Left lobe of liver (tissue), 2 donors: ENCODE data around the gene SPATA20. TPM values are rescaled to one million over a fixed set of nuclear protein-coding genes. Genes with fewer than 3 reads are reported as not detected.

Source experiments
- ATAC-seq: fragments of 200-7000 bp; cut with Tn5 transposase; one replicate; pipeline ENCODE4 v1.9.1; 2020; ENCODE audit warnings: mild to moderate bottlenecking, moderate library complexity
- DNase-seq: peaks from one replicate; pipeline ENCODE4 v3.0.0-alpha.2; 2020; ENCODE audit warnings: low spot score
- total RNA-seq: library from RNA; stranded (reverse); gene quantifications from one replicate; pipeline ENCODE4 v1.2.1, GENCODE V29; 2021
- donor health status: DM: no; HTN: no; CAD: no; lungs with moderate emphysema.
- donor health status: DM: no; HTN: yes; CAD: no.

Gene SPATA20
- total RNA-seq = 40.6 TPM

DNA sequence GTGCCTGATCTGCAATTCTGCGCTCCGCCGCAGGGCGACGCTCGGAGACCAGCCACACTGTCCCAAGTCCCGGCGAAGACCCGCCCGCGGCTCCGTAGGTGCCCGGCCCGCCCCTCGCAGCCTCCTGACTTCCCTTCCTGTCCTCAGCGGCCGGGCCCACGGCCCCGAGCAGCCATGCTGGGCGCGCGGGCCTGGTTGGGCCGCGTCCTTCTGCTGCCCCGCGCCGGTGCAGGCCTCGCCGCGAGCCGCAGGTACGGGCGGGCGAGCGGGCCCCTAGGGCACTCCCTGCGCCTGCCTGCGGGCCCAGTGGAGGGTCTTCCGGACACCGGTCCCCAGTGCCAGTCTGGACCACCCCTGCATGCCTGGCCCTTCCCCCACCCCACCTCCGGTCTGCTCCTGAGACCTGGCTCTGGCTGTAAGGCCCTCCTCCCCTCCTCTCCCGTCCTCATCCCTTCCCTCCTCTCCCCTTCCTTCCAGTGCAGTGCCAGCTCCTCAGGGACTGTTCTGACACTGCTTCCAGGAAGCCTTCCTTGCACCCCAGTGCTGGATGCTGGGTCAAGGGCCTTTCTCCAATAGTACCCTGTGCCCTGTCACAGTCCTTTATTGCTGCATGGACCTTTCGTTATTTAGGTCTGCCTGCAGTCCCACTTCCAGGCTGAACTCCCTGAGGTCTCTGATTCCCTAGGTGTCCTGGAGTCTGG, at the start of gene SPATA20:
TSS of gene SPATA20 (plus strand) at position 140 of the 701 bp plus-strand sequence. CDS start at position 175, 35 bp downstream.
- DNase-seq = peak; percentile 87

DNA sequence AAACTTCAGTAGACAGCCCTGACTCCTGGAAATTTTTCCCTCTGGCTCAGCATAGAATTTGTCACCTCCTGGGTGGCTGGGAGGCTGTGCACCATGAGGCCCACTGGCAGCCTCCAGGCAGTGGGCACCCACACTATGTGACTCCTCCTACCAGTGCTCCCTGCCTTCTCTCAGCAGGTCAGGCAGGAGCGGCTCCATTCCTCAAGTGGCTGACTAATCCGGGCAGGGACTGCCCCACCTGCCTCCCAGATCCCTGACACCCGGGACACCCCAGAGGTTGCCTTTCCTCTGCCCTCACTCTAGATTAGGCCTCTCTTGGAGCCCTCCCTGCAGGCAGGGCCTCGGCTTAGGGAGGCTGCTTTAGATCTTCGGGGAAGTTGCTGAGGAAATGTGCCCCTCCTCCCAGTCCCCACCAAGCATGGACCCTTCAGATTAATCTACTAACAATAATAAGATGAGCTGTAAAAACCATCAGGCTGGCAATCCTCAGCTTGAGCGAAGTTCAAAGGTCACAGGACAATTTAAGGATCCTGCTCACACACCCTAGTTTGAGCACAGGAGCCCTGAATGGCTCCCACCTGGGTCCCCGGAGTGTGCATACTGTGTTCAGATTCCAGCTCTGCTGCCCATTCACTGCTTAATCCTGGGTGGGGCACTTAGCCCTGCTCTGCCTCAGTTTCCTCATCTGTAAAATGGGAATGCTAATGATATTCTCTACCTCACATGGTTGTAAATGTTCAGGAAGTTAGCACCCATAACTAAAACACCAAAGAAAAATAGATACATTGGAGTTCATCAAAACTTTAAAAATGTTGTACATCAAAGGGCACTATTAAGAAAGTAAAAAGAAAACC, 48.7 kb upstream of the SPATA20 start:
- DNase-seq (no peak), ATAC-seq (no peak)

More for the DNA sequence above, at the start of gene SPATA20:
- ATAC-seq = peak; percentile 72

DNA sequence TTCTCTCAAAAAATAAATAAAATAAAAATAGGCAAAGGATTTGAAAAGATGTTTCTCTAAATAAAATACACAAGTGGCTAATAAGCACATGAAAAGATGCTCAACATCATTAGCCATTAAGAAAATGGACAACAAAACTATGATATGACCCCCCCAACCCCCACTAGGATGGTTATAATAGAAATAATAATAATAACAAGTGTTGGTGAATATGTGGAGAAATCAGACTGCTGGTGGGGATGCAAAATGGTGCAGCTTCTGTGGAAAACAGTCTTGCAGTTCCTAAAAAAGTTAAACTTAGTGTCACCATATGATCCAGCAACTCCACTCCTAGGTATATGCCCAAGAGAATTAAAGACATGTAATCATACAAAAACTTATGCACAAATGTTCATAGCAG, 47.7 kb upstream of the SPATA20 start:
- DNase-seq = no peak
- ATAC-seq = no peak

DNA sequence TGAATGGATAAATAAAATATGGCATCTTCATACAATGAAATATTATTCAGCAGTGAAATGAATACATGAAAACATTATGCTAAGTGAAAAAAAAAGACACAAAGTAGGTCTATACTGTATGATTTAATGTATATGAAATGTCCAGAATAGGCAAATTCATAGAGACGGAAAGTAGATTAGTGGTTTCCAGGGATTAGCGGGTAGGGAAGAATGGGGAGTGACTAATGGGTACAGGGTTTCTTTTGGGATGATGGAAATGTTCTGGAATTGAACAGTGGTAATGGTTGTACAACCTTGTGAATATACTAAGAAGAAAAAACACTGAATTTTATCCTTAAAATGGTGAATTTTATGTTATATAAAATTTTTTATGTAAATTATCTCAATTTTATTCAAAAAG, 47.3 kb upstream of the SPATA20 start:
- ATAC-seq (no peak), DNase-seq (no peak)

DNA sequence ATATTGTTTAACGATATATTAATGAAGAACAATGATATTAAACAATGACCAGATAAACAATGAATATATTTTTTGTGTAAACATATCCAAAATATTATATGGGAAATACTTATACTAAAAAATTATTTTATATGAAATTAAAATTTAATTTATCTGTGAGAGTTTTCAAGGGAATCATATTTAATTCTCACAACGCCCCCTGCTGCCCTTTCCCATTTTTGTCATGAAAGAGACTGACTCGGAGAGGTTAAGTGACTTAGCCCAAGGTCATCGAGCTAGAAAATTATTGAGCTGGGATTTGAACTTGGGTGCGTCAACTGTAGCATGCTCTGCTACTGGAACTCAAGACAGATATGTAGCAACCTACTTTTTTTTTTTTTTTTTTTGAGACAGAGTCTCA, 45.9 kb upstream of the SPATA20 start:
- DNase-seq (no peak), ATAC-seq (peak; percentile 50)

DNA sequence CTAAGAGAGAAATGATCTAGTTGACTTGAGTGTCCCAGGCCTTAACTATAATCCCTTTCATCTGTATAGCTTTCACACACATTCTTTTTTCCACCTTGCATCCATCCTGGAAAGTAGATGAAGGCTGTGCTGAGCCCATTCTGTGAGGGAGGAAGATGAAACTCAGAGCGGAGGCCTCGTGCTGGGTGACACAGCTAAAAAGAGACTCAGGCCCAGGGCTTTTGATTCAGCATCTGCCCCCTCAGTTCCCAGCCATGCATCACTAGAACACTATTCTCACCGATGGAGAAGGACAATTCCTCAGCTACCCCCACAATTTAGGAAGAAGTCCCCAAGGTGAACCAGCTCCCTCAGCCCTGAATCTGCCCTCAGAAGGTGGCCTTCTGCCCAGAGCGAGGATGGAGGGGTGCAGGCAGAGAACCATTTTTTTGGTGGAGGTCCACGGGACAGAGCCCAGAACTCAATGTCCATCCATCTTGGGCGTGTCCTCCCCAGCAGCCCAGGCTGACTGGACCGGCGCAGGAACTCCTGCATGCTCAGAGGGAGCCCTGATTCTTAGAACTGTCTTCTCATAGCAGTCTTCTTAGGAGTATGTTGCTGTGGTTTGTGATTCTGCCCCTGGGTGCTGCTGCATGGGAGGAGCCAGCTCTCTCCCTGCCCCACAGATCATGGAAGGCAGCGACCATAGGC, 44.5 kb upstream of the SPATA20 start:
- no peak for ATAC-seq
- DNase-seq = no peak

DNA sequence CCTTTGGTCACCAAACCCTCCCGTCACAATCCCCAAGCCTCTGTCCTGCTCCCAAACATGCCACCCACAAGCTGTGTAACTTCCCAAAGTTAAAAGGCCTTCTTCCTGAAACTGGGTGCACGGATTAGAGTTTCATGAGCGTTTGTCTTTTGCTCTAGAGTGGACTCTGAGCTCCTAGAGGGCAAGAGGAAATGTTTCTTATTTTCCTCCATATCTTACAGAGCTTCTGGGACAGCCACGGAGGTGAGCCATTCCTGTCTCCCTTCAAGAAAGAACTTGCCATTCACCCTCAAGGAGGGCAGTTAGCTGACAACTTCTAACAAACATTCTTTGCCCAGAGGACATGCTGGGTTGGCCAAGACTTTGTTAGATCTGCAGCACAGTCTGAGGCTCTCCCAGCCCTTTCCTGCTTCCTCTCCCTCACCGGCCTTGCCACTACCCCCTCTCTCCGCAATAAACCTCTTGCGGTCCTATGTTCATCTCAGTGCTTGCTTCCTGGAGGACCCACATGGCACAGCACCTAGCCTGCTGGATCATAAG, 41.3 kb upstream of the SPATA20 start:
- DNase-seq = no peak
- ATAC-seq = no peak

DNA sequence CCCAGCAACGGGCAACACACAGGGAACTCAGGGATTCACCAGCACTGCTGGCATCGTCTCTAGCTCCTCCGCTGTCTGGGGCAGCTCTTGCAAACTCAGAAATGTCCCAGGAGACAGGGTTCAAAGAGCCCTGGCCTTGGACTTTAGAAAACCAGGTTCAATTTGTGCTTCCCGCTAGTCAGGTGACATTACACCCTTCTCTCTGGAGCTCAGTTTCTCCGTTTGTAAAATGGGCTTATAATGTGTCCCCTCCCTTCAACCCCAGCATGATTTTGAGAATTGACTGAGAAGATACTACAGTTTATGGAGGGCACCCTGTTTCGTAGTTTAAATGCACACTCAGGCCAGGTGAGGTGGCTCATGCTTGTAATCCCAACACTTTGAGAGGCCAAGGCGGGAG, 40.7 kb upstream of the SPATA20 start:
- no peak for ATAC-seq

DNA sequence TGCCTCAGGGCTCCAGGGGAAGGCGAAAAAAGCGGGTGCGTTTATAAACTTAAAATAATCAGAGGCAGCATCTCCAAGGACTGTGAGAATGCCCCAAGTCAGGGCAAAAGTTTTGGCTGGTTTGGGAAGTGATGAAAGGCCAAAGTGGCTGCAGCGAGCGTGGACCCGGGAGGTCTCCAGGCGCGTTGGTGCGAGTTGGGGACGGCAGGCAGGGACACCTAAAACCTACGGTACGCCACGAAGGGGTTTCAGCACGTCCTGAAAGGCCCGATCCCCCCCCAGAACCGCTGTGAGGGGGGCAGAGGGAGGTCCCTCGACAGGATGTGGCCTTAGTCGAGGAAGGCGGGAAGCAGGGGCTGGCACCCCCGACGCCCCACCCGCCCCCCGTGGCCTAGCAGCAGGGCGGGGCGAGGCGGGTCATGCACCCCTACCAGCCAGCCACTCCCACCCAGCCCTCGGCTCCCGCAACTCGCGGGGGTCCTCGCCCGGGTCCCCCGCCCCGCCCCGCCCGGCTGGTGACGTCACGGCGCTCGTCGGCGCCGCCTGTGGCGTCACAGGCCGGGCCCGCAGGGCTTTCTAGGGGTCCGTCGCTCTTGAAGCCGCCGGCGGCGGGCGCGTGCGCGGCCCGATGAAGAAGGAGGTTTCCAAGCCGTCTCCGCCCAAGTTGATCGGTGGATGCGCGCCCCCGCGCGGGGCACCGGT, 39.0 kb upstream of the SPATA20 start, which contains the start of gene MYCBPAP:
TSS of gene MYCBPAP (plus strand) at position 569 of the 702 bp plus-strand sequence. CDS start 236 bp downstream, outside the sequence.
- DNase-seq (peak; percentile 74), ATAC-seq (peak; percentile 88)

More for the DNA sequence above, 40.7 kb upstream of the SPATA20 start:
- DNase-seq = no peak

DNA sequence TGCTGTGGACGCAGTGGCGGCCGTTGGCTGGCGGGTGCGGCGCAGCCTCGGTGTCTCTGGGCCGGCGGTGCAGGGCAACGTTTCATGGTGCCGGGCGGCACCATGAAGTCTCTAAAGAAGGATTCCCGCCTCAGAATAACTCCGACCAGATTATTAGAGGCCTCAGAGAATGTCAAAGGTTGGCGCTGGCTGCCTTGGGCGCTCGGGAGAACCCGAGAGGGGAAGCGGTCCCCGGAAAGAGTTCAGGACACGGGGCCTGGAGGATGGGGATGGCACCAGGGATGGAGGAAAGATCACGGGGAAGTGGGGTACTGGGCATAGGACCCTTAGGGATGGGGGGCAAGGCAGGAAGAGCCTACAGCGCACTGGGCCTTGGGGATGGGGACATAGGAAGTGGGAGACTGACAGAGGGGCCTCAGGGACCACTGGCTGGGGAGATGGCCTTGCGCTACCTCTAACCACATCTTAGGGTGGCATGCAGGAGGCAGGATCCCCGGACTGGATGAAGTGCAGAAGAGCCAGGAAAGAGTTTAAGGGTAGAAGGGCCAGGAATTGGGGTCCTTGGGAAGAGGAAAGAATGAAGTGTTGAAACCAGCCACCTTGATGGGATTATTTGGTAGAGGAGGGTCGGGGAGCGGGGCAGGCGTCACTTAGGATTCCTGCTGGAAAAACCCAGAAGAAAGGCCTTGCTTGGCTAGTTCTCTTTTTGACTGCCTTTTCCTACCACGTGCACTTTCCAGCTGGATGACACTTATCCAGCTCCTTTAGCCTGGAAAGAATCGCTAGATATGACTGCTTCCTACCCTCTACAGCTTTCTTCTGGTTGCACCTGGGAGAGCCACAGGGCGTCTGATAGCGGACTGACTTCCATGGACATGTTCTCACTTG, 38.2 kb upstream of the SPATA20 start:
- ATAC-seq = no peak
- DNase-seq = no peak

DNA sequence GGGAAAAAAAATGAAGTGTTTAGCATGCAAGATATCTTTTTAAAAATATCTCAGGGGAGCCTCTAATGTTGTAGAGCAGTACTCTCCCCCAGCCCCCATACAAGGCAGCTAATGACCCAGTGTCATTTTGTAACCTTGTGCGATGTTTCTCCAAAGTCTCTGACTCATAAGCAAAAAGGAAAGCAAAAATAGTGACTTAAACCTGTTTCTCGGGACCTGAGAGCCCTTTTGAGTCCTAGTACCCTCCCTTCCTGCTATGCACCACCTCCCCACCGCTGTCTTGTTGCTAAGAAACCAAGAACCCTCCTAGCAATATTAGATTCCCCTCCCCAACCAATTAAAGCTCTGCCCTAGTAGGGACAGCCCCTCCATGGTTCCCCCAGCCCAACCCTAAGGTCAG, 35.9 kb upstream of the SPATA20 start:
- ATAC-seq (no peak), DNase-seq (no peak)

DNA sequence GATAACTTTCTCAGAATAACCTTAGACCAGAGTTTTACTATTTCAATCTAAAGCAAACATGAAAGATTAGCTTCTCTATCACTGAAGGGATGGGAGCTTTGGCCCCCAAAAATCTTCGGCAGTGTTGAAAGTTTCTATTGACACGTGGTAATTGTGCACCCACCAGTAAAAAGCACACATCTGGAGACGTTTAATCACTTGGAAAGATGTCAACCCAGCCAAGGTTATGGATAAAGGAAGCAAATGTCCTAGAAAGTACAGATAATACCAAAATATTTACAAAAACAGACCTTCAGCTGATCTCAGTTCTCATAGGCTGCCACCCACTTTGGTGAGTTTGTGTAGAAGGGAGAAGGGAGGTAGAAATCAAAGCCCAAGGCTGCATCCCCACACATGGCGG, 33.5 kb upstream of the SPATA20 start:
- DNase-seq (no peak), ATAC-seq (no peak)

DNA sequence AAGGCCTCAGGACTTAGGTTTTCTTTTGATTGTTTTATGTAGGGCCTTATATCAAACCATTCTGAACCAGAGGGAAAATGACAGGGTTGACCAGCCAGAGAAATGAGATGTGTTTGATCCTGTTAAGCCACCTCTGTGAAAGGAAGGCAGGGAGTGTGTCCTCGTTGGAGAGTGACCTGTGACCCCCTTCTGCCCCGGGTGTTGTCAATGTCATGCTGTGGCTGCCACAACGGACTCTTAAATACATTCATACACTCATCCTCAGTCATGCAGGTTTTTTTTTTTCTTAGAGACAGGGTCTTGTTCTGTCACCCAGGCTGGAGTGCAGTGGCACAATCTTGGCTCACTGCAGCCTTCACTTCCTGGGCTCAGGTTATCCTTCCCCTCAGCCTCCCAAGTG, 32.6 kb upstream of the SPATA20 start:
- DNase-seq = no peak
- peak; percentile 20 for ATAC-seq

DNA sequence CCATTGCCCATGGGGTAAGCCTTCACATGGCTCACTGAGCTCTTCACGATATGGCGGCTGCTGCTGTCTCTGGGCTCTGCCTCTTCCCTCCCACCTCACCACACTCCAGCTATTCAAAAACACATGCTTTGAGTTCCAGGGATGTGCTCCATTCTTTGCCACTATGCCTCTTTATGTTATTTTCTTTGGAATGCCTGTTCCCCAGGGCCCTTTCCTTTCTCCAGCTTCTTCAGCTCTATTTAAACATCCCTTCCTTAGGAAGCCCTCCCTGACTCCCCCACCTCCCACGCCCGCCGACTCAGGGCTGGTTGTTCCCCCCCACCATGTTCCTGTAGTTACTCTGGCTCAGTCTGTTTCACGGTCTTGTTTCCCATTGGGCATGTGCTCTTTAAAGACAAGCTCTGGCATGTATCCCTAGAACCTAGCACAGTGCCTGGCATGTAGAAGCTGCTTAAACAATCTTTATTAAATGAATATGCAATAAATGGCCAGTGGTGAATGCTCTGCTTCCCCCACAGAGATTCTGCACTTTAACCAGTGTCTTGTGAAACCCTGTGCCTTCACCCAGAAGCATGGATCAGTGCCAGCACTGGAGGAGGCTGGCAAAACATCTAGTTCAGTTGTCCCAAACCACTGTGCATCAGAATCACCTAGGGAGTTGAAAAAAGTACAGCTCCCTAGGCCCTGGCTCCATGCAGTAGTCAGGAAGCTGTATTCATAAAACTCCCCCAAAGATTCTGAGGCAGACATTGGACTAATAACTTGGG, 31.9 kb upstream of the SPATA20 start:
- DNase-seq = peak; percentile 90
- peak; percentile 92 for ATAC-seq

DNA sequence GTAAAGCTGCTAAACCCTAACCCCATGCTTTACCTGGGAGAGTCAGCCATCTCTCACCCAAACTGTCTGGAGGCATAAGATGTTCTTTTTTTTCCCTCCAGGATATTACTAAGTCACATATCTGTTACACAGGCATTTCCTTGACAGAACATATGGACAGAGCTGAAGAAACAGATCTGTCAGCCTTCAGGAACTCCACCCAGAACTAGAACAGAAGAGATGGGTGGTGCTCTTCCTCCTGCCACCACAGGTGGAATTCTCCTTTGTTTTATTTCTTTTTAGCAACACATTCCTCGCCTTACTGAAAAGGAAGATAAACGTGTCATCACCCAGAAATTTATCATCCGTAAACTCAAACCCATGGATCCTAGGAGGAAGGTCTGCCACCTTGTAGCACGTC, 30.0 kb upstream of the SPATA20 start:
- DNase-seq (no peak), ATAC-seq (no peak)

DNA sequence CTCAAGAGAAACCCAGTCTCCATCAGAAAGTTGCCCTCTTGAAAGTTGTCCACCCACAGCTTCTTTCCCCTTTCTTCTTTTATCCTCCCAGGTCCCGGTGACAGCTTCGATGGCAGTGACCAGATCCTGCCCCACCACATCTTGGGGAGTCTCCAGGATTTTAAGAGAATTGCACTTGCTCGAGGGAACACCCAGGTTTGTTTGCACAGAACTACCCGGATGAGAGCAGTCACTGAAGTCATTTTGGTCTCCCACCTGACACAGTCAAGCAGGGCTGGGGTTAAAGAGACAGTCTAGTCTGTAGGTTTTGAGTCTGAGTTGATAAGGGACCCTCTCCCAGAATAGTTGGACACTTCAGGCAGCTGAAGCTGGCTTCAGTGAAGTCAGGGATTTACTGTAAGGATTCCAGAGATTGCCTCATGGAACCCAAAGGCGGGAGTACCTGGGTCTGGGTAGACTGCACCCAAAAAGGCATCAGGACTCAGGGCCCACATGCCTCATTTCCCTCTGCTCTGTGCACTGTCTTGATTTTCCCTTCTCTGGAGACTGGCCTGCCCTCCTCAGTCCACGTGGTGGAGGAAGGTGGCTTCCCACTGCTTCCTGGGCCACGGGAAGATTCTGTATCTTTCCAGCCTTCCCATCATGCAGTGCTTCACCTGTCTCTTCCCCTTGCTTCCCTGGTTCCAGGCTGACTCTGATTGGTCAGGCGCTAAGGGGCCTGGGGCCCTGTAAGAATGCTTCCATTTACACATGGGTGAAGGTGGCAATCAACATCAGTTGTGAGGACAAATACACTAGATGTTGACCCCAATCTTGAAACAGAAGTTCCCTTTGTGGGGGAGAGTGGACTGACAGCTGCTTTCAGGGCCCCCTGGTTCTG, 29.2 kb upstream of the SPATA20 start:
- no peak for ATAC-seq
- no peak for DNase-seq

DNA sequence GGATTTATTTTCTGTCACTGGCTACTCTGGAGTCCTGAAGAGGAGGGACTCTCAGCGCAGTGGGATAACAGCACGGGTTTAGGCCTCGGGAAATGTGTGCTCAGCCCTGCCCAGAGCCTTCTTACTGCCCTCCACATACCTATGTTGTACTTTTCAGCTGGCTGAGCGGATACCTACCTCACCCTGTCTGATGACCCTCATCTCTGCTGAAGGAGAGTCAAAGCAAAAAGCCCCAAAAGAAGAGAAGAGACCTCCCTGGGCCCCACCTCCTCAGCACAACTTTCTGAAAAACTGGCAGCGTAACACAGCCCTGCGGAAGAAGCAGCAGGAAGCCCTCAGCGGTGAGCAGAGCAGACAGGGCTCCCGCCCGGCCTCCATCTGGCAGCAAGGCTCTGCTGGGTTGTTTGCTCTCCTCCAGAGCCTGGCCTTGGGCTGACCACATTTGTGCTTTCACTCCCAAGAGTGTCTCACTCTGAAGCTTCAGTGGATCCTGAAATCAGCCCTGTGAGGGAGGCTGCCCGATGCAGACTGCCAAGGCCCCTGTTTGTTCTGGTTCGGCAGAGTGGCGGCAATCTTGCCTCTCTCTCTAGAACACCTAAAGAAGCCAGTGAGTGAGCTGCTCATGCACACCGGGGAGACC, 28.5 kb upstream of the SPATA20 start:
- no peak for DNase-seq
- ATAC-seq = peak; percentile 55
